ENCODE data around the gene WDPCP.
"Not testable (repeated sequence)": the region's sequence is repeated elsewhere in the genome, so short reads cannot be mapped to it uniquely, and the experiment has no call there.

WDPCP gene

DNA sequence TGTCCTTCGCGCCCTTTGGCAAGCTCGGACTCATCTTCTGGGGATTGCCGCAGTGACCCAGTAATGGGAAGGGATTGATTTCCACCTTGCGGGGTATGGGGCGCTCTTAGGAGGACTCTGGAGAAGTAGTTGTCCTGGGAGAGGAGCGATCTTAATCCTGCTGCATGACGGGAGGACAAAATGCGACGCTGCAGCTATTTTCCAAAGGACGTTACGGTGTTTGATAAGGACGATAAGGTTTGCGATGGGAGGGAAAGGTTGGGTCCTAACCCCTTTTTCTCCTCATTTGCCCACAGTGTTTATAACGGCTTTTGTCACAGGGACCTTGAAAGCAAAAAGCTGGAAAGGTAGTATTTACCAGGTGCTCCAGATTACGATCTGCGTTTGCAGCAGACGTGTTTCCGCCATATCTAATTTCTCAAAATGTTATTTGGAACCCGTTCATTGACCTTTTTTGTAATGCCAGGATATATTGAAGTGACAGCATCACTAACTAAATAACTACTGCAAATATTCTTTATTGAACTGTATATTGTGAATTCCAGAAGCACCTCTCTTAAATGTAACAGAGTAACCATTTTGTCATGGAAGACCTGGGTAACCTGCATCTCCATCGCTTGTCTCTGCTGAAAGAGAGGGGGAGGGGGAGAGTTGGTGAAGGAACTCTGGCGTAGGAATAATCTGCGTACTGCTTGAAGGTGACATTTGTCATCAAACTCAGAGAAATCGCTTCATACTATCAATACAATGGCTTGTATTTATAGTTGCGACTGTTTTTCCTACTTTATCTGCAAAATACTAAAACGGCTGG lies 1.1 kb upstream of the WDPCP start:
- peak; percentile 59 for DNase-seq

DNA sequence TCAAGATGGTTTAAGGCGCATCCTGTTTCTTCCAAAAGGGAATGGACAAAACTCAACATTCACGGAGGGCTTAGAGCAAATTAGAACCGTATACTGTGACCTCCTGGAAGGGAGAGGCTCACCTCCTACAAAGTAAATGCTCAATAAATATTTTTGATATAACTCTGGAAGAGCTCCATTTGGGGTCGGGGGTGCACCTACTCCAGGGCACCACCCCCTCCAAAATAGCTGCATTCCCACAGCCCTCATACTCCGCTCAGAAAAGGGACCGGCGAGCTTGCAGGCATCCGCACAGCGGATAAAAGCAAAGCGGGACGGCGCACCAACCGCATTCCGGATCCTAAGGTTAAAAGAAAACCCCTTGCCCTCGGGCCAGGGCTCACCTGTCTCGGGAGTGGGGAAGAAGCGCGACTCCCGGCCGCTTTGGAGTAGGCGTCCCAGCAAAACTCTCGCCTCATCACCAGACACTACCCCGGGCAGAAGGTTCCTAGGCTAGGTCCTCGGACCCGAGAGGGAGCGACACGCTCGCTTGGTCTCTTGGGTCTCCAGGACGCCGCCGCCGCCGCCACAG lies 378 bp downstream of the WDPCP start:
- no peak for DNase-seq

DNA sequence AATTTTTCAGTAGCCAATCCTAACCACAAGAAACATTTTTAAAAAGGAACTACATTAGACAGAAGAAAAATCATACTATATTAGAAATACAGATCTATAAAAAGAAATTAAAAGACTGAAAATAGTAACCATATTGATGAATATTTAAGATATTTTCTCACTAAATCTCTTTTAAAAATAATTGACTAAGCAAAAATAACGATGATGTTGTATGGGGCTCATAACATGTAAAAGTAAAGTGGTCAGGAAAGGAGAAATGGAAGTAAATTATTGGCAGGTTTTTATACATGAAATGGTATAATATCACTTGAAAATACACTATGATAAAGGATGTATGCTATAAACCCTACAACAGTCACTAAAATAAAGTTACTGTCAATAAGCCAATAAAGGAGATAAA lies 5.4 kb downstream of the WDPCP start:
- DNase-seq = no peak

DNA sequence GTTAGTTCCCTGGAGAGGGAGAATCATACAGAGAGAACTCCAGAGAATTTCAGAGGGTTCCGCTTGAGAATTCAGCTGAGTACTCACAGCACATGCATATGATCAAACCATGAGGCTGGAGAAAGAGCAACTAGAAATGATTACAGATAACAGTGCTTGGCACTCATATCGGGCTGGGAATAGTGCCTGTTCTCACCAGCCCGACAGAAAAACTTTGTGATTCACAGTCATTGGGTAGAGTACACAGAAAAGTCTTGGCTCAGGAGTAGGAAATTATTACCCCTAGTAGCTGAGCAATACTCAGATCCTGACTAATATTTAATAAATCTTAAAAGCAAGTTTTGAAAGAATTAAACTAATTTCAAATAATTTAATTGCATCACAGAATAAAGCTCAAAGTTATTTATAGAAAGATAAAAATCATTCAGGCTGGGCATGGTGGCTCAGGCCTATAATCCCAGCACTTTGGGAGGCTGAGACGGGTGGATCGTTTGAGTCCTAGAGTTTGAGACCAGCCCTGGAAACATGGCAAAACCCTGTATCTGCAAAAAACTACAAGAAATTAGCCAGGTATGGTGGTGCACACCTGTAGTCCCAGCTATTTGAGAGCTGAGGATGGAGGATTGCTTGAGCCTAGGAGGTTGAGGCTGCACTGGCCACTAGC lies 6.8 kb downstream of the WDPCP start:
- no peak for DNase-seq

DNA sequence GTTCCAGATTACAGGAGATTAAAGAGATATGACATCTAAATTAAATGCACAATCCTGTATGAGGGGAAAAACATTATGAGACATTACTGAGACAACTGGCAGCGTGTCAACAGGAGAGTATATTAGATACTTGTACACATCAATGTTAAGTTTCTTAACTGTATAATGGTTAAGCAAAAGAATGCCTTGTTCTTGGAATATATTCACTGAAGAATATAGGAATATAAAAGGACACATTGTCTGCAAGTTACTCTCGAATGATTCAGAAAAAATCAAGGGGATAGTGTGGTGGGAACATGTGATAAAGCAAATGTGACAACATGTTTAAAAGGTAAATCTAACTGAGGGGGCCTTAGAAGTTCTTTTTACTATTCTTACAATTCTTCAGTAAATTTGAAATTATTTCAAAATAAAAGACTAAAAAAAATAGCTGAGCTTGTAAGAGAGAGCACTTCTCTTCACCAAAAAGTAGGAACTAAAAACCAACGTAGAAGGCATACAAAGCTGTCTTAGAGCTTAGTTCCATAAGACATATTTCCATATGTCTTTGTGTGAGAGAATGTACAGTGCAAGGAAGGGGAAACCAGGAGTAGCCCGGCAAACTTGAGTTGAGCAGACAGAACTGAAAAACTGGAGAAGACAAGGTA lies 7.5 kb downstream of the WDPCP start:
- DNase-seq = no peak

DNA sequence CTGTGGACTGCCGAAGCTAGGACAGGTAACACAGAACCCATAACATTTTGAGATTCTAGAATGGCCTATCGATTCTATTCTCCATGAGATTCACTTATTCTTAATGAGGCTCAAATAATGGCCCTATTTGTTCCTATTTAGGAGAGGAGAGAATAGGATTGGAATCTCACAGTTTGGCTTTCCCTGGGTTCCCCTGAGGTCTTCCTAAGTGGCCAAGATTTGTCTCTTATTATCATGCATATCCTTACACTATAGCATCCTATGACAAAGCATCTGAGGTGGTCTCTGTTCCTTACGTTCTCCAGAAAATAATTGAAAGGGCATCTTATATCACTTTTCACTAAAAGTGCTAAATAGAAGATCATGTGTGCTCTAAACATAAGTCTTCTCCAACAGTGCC lies 9.5 kb downstream of the WDPCP start:
- DNase-seq = no peak

DNA sequence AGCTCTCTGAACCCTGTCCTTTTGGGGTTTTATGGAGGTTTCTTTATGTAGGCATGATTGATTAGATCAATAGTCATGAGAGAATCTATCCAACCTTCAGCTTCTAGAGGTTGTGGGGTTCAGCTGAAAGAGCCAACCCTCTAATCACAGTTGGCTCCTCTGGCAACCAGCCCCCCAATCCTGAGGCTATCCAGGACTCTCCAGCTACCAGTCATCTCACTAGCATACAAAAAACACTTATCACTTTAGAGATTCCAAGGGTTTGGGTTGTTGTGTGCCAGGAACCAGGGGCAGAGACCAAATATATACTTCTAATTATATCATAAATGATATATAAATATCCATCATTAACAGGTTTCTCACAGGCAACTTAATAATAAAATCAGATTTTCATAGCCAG lies 11.7 kb downstream of the WDPCP start:
- DNase-seq = no peak

DNA sequence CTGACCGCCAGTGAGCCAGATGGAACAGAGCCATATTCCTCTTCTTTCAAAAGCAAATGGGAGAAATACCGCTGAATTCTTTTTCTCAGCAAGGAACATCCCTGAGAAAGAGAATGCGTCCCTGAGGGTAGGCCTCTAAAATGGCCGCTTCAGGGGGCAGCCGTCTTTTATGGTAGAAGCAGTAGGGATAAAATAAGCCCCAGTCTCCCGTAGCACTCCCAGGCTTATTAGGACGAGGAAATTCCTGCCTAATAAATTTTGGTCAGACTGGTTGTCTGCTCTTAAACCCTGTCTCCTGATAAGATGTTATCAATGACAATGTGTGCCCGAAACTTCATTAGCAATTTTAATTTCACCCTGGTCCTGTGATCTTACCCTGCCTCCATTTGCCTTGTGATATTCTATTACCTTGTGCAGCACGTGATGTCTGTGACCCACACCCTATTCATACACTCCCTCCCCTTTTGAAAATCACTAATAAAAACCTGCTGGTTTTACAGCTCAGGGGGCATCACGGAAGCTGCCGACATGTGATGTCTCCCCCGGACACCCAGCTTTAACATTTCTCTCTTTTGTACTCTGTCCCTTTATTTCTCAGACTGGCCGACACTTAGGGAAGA lies 14.4 kb downstream of the WDPCP start:
- not testable (repeated sequence) for DNase-seq

DNA sequence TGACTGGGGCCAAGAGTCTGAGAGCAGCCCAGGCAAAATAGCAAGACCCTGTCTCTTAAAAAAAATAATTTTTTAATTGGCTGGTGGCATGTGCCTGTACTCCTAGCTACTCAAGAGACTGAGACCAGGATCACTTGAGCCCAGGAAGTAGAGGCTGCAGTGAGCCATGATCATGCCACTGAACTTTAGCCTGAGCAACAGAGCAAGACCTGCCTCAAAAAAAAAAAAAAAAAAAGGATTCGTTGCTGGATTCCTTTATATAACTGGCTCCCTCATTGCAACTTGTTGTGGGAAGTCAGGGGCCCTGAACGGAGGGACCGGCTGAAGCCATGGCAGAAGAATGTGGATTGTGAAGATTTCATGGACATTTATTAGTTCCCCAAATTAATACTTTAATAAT lies 15.3 kb downstream of the WDPCP start:
- not testable (repeated sequence) for DNase-seq

DNA sequence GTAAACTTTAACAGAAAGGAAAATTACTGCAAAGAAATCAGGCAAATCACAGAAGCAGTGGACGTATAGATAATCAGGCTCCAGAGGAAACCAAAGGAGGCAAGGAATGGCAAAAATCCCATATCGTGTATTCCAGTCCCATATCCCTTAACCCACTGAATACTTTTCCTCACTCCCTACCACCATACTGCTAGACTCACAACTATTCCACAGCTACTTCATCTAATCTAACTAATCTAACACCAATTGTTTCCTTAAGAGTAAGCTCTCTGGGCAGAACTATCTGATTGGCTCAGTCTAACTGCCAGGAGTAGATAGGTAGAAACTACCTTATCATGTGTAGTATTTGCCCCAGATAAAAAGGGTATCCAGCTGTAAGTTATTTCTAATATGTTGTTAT lies 16.3 kb downstream of the WDPCP start:
- DNase-seq = no peak

DNA sequence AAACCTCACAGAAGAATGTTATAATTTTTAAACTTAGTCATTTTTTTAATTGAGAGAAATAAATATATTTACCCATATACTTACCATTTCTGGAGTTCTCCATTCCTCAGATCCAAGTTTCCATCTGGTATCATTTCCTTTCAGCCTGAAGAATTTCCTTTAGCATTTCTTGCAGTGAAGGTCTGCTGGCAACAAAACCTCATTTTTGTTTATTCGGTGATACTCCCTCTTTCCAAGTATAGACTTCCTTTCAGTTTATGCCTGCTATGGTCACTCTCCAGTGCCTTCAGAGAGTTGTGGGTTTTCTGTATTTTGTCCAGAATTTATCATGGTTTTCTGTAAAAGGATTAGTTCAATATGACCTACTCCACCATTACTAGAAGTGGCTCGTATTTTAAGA lies 17.0 kb downstream of the WDPCP start:
- DNase-seq = no peak

DNA sequence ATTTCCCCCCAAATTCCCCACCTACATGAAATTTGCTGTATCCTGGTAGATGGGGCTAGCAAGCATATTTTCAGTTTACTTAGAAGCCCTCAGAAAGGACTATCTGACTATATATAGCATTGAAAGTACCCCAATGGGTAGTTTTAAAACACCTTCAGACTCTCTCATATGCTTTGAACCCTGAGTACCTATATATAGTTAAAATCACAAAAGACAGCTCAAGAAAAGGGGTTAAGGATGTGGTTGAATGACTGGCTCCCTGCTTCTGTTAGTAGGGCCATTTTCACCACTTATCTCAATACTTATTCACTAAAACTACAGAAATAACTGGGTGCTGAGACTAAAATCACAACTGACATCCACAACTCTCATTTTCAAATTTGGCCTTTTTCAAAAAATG lies 18.5 kb downstream of the WDPCP start:
- no peak for DNase-seq

DNA sequence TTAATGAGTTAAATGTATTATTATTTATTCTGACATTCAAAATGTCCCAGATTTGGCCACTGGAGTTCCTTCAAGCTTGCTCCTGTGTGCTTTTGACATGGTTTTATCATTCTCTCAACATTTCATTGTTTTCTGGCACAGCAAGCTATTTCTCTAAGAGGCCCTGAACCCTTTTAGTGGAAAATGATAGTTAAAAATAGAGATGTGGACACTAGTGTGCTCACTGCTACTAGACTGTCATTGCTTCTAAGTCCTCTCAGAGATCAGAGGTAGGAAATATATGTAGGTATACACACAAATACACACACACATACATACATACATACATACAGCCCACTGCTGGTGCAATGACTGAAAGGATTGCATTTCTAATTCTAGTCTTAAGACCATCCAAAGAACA lies 25.5 kb downstream of the WDPCP start:
- no peak for DNase-seq

DNA sequence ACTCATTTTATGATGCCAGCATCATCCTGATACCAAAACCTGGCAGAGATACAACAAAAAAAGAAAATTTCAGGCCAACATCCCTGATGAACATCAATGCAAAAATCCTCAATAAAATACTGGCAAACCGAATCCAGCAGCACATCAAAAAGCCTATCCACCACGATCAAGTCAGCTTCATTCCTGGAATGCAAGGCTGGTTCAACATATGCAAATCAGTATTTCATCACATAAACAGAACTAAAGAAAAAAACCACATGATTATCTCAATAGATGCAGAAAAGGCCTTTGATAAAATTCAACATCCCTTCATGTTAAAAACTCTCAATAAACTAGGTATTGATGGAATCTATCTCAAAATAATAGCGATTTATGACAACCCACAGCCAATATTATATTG lies 29.4 kb downstream of the WDPCP start:
- not testable (repeated sequence) for DNase-seq

DNA sequence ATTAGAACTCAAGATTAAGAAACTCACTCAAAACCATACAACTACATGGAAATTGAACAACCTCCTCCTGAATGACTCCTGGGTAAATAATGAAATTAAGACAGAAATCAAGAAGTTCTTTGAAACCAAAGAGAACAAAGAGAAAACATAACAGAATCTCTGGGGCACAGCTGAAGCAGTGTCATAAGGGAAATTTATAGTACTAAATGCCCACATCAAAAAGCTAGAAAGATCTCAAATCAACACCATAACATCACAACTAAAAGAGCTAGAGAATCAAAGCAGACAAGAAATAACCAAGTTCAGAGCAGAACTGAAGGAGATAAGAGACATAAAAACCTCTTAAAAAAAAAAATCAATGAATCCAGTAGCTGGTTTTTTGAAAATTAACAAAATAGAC lies 30.5 kb downstream of the WDPCP start:
- DNase-seq = not testable (repeated sequence)

DNA sequence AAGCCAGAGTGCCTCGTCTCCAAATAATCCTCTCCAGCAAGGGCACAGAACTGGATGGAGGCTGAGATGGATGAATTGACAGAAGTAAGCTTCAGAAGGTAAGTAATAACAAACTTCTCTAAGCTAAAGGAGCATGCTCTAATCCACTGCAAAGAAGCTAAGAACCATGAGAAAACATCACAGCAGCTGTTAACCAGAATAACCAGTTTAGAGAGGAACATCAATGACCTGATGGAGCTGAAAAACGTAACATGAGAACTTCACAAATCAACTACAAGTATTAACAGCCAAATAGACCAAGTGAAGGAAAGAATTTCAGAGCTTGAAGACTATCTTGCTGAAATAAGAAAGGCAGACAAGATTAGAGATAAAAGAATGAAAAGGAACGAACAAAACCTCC lies 32.3 kb downstream of the WDPCP start:
- DNase-seq = no peak

DNA sequence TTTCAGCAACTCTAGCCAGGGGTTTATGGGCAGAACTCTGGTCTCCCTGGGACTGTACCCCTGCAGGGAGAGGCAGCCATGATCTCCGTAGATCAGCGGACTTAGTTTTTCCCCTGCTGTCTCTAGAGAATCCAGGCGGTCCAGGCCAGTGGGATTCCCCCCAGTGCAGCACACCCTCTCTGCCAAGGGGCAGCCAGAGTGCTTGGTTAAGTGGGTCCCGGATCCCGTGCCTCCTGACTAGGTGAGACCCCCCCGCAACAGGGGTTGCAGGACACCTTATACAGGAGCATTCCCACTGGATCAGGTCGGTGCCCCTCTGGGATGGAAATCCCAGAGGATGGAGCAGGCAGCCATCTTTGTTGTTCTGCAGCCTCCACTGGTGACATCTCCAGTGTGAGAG lies 33.0 kb downstream of the WDPCP start:
- no peak for DNase-seq

DNA sequence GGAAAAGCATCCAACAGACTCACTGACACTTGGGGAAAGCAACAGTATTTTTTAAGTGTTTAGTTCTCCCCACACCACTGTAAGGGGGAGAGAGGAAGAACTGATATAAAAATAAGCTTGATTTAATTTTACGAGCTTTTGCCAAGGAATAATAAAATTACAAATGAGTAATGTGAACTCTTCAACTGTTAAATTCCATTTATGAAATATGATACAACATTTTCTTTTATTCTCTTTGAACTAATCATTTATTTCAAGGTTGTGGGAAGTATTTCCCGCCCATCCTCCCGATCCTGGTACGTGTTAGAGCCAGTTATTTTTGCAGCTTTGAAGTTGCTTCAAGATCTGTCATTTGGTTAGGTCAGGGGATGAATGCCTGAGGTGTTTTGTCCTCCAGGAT lies 35.2 kb downstream of the WDPCP start:
- peak; percentile 33 for DNase-seq

DNA sequence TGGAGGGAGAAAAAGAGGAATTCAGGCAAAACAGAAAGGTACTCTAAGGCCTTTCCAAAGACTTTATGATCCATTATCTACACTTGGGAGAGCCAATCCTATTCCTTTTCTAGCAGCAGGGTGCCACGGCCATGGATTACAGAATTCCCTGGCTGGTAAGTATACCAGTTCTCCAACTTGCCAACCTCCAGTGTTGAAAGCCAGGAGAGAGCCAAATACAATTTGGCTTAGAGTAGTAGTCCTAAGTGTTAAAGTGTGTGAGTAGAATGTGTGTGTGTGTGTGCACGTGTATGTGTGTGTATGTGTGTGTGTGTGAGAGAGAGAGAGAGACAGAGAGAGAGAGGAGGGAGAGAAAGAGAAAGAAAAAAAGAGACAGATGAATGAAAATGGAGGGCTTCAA lies 43.3 kb downstream of the WDPCP start:
- DNase-seq = no peak

DNA sequence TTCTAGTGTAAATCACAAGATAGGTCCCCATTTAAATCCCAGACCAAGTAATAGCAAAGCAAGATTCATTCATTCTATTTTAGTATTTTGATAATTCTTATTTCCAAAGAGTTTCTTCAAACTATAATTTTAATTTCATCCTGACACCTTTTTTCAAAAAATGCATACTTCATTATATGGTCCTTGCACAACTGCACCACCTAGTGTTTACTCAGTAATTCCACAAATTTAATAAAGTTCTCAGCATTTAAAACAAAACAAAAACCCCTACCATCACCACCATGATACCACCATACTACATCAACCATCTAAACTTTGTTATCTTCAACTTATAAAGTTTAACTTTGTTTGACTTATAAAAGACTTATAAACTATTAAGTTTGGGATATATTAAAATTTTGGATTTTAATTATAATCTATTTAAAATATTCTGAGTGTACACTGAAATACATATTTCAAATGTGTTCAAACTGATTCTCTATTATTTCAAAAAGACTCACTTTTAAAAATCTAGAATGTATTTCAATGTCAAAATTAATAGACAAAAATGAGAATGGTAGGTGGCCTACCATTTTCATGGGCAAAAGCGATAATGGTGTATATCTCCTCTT lies 44.2 kb downstream of the WDPCP start:
- peak; percentile 12 for DNase-seq

DNA sequence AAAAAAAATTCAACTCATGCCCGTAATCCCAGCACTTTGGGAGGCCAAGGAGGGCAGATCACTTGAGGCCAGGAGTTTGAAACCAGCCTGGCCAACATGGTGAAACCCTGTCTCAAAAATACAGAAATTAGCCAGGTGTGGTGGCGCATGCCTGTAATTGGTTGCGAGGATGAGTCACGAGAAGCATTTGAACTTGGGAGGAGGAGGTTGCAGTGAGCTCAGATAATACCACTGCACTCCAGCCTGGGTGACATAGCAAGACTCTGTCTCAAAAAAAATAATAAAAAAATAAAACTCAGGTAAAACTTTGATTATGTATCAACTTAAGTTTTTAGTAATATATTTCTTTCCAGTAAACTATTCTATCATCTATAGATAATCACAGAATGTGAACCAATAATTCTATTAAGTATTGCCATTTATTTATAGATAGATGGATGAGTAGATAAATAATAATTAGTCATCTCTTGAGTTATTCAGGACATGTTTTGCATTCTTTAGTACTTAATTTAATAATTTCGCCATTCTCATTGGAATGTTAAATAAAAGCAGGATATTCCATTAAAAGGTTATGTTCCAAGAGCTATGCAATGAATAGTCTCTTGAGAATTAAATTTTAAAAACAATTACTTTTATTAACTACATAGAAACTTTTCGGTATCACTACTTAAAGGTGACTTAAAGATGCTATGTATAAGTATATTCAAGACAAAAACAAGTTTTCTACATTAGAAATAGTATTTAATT lies 48.7 kb downstream of the WDPCP start:
- DNase-seq = no peak

DNA sequence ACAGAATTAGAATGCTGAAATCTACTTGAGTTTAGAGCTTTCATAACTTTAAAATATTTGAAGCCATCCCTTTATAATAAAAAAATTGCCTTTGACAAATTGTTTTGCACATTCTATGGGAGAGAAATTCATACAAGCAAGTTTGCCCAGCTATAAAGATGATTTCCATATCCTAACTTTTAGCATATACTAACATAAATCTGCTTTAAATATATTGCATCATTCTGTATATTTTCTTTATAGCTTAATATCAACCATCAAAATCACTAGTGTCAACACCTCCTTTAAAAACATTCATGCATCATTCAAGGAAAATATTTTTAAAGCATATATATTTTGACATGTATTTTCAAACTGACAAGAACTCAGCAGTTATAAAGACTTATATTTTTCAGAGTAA lies 49.9 kb downstream of the WDPCP start:
- DNase-seq = no peak

Measured in eye (tissue), 1 donor.